GM21447 (cell line): ENCODE results near the gene PA2G4.
"Not testable (repeated sequence)": the region's sequence is repeated elsewhere in the genome, so short reads cannot be mapped to it uniquely, and the experiment has no call there.

ENCODE experiments used
- ATAC-seq: cut with Tn5 transposase; IDR thresholded peaks from one replicate; pipeline ENCODE4 v1.9.1; 2021; ENCODE audit not compliant: unreplicated experiment

PA2G4 gene

DNA sequence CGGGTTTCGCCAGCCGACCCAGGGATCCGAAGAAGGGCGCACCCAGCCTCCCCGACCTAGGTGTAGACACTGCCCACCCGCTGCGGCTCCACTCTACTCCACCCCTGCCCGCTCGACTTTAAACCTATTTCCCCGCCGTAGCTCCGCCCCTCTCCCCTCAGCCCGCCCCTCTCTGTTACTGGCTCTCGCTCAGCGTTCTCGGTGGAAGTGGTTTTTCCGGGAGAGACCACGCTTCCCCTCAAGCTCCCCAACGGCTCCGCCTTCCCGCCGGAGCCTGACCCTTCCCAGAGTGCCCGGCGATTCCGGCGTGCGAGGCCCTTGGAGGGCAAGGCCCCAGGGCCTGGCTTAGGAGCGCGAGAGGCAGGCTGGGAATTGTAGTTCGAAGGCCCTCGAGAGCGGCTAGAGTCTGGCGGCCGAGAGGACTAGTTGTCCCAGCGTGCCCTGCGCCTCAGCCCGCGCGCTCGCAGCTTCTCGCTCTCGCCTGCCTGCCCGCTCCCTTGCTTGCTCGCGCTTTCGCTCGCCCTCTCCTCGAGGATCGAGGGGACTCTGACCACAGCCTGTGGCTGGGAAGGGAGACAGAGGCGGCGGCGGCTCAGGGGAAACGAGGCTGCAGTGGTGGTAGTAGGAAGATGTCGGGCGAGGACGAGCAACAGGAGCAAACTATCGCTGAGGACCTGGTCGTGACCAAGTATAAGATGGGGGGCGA, at the start of gene PA2G4:
Gene PA2G4 (plus strand): TSS at position 451 of the 706 bp plus-strand sequence. CDS start 179 bp downstream, at position 630.
- peak; percentile 90 for ATAC-seq

DNA sequence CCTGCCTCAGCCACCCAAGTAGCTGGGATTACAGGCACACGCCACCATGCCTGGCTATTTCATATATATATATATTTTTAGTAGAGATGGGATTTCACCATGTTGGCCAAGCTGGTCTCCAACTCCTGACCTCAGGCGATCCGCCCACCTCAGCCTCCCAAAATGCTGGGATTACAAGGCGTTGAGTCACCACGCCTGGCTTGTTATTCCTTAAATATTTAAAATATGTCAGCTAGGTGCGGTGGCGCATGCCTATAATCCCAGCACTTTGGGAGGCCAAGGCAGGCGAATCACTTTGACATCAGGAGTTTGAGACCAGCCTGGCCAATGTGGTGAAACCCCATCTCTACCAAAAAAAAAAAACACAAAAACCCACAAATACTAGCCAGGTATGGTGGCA, 44.4 kb upstream of the PA2G4 start:
- not testable (repeated sequence) for ATAC-seq

DNA sequence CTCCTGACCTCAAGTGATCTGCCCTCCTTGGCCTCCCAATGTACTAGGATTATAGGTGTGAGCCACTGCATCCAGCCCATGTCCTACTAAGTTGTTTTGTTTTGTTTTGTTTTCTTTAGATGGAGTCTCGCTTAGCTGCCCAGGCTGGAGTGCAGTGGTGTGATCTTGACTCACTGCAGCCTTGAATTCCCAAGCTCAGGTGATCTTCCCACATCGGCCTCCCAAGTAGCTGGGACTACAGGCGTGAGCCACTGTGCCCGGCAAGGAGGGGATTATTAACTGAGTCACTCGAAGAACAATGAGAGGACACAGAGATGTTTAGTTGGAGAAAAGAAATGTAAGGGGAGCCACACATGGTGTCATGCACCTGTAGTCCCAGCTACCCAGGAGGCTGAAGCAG, 42.4 kb upstream of the PA2G4 start:
- ATAC-seq, result no peak

DNA sequence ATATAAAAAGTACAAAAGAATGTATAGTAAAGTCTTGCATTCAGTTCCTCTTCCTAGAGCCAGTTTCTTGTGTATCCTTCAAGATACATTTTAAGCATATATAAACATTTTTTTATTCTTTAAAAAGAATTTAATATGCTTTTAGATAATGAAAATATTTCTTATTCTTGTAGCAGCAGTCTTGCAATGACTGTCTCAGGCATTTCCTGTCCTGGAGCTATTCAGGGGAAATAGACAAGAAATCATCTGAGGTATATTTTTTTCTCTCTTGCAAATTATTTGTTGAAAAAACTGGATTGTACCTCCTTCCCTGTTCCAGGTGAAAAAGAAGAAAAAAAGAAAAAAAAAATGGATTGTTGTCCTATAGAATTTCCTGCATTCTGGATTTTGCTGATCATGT, 41.4 kb upstream of the PA2G4 start:
- ATAC-seq, result no peak

- ATAC-seq, result no peak
These were observed 32.7 kb upstream of the PA2G4 start for GRCh38 chr12:56071648-56072047.

DNA sequence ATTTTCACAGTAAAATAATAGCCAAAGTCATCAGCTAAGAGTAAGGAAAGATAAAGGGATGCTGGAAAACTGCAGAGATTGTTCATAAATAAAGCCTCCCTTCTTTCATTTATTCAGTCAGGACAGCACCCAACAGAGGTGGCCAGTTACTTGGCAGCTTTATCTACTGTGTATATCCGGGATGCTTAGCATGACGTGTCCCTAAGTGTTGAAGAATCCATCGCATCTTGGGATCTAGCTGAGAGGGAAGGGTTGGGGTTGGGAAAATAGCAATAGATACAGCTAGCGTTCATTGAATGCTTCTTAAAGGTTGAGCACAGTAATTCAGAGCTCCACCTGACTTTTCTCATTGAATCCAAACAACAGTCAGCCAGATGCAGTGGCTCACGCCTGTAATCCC, 30.0 kb upstream of the PA2G4 start:
- no peak for ATAC-seq

- ATAC-seq, result not testable (repeated sequence)
These were observed 26.4 kb upstream of the PA2G4 start for GRCh38 chr12:56077966-56078365.

- no peak for ATAC-seq
These were observed 25.9 kb upstream of the PA2G4 start for GRCh38 chr12:56078427-56078826.

DNA sequence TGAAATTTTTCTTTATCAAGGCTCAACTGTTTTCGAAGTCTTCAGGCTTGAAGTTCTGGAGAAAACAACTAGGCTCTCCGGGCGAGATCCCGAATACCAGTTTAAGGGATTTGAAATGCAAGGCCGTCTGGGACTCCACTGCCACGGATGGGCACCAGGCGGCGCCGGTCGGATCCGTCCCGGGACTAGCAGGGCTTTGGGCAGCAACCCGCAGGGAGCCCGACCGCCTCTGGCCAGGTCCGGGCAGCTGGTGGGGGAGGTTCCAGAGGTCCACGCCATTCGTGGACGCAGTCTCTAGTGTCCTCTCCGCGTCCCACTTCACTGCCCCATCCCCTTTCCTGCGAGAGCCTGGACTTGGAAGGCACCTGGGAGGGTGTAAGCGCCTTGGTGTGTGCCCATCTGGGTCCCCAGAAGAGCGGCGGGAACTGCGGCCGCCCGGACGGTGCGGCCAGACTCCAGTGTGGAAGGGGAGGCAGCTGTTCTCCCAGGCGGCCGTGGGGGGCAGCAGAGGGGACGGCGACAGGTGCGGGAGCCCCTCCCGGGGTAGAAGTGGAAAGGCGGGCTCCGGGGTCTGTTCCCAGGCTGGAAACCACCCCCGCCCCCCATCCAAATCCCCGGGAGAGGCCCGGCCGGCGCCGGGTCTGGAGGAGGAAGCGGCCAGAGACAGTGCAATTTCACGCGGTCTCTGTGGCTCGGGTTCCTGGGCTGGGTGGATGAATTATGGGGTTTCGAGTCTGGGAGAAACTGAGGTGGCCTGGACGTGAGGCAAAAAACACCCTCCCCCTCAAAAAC, 25.2 kb upstream of the PA2G4 start:
- peak; percentile 73 for ATAC-seq

DNA sequence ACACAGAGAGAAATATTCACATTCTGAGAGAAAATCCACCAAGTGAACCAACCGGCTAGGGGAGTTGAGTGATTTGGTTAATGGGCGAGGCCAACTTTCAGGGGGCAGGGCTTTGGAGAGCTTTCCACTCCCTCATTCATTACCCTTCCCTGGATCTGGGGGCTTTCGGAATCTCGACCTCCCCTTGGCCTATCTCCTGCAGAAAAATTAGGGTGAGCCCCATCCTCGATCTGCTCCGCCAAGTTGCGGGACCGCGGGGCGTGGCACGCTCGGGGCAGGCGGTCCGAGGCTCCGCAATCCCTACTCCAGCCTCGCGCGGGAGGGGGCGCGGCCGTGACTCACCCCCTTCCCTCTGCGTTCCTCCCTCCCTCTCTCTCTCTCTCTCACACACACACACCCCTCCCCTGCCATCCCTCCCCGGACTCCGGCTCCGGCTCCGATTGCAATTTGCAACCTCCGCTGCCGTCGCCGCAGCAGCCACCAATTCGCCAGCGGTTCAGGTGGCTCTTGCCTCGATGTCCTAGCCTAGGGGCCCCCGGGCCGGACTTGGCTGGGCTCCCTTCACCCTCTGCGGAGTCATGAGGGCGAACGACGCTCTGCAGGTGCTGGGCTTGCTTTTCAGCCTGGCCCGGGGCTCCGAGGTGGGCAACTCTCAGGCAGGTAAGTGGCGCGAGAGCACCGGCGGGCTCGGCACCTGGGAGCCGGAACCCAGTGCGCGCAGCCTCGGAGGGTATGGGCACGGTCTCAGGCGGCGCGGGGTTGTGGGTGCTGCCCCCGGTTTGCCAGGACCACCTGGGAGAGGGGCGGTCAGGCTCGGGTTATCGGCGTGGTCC, 24.4 kb upstream of the PA2G4 start, which contains the start of gene ERBB3:
Gene ERBB3 (plus strand): TSS at position 443 of the 833 bp plus-strand sequence. CDS start 136 bp downstream, at position 579.
- ATAC-seq, result peak; percentile 39

- ATAC-seq, result no peak
These were observed 23.7 kb upstream of the PA2G4 start for GRCh38 chr12:56080556-56081138.

- ATAC-seq, result no peak
These were observed 22.7 kb upstream of the PA2G4 start for GRCh38 chr12:56081393-56082347.

- no peak for ATAC-seq
These were observed 22.0 kb upstream of the PA2G4 start for GRCh38 chr12:56082382-56082781.

DNA sequence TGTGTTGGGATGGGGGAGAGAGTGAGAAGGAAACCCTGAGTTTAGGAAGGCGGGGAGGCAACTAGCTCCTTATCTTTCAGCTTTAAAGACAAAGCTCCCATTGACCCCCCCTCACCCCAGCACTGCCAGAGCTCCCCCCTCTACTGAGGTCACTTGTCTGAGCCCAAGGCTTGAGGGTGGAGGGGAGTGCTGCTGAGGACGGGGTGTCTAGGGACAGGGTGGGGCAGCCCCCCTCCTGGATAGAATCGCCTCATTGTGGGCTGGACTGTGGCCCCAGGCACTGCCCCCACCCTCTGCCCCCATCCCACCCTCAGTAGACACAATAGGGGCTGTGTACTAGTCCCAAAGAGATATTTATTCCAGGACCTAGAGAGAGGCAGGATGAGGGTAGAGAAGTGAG, 21.4 kb upstream of the PA2G4 start:
- ATAC-seq, result no peak

DNA sequence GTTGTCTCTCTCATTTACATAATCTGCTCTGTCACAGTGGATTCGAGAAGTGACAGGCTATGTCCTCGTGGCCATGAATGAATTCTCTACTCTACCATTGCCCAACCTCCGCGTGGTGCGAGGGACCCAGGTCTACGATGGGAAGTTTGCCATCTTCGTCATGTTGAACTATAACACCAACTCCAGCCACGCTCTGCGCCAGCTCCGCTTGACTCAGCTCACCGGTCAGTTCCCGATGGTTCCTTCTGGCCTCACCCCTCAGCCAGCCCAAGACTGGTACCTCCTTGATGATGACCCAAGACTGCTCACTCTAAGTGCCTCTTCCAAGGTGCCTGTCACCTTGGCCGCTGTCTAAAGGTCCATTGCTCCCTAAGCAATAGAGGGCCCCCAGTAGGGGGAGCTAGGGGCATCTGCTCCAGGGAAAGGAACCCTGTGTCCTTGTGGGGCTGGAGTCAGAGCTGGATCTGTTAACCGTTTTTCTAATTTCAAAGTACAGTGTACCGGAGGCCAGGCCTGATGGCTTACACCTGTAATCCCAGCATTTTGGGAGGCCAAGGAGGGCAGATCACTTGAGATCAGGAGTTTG, 19.3 kb upstream of the PA2G4 start:
- ATAC-seq, result no peak

GRCh38 chr12:56086096-56086495, 18.3 kb upstream of the PA2G4 start:
- ATAC-seq, result no peak

- ATAC-seq, result no peak
These were observed 17.8 kb upstream of the PA2G4 start for GRCh38 chr12:56086608-56087007.

DNA sequence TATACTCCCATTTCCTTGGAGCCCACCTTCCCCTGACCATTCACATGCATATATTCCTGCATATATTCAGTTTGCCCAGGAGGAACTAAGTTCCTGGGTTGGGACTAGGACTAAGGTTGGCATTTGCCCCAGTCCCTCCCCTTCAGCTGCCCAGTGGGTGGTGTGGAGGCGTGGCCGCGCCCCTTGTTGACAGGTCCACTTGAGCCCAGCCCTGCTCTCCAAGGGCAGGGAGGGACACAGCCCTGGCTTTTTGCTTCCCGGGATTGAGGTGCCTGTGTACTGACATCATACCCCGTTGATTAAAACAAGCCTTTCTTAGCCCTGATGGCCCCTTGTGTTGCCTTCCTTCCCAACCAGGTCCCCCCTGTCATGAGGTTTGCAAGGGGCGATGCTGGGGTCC, 17.1 kb upstream of the PA2G4 start:
- no peak for ATAC-seq

DNA sequence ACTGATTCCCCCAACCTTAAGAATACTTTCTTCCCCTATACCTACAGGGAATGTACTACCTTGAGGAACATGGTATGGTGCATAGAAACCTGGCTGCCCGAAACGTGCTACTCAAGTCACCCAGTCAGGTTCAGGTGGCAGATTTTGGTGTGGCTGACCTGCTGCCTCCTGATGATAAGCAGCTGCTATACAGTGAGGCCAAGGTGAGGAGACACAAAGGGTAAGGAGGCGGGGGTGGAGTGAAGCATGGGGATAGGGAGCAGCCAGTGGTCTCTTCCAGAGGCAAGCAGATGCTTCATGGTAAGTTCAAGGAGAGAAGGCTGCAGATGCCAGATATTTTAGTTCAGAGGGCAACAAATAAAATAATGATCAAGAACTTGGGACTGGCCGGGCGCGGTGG, 6.6 kb upstream of the PA2G4 start:
- no peak for ATAC-seq

DNA sequence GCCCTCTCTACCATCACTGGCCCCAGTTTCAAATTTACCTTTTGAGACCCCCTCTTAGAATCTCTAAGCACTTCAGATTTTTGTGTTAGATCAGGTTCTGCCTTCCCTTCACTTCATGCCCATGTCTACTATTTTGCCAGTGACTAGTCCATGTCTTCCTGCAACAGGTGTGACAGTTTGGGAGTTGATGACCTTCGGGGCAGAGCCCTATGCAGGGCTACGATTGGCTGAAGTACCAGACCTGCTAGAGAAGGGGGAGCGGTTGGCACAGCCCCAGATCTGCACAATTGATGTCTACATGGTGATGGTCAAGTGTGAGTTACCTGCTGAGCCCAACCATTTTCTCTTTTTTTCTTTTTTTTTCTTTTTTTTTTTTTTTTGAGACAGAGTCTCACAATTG, 5.8 kb upstream of the PA2G4 start:
- ATAC-seq, result no peak
